Panc1 (cell line): ENCODE measurements around the gene THUMPD1. TPM values are rescaled to one million over a fixed set of nuclear protein-coding genes. Genes with fewer than 3 reads are reported as not detected.

Experiments used
- ATAC-seq: fragments of 200-7000 bp; cut with Tn5 transposase; 2 replicates; pipeline ENCODE4 v1.9.1; 2020; ENCODE audit warnings: mild to moderate bottlenecking, moderate library complexity
- BruUV-seq: library from RNA; stranded (reverse); fragments of 400-500 nt; replicated peaks from 2 replicates; lab custom pipeline; 2021; lab: Mats Ljungman, UMichigan
- CTCF ChIA-PET: fragments of 300-600 bp; sonication (Branson Sonifier 250); formaldehyde crosslinking; loops from one replicate; lab custom pipeline; 2022; ENCODE audit warnings: antibody characterized with exemption; lab: Charles Lee
- POLR2A ChIA-PET: fragments of 300-600 bp; sonication (Branson Sonifier 250); formaldehyde crosslinking; loops from one replicate; lab custom pipeline; 2022; ENCODE audit warnings: antibody characterized with exemption; lab: Charles Lee
- DNase-seq: peaks from one replicate; pipeline ENCODE4 v3.0.0-alpha.2; 2010; ENCODE audit warnings: low read depth, low spot score
- H3K27ac ChIP-seq: 2 replicates; pipeline ENCODE4 v1.5.1; 2011; ENCODE audit warnings: mild to moderate bottlenecking, low read length, inconsistent platforms
- H3K27me3 ChIP-seq: fragments of 200-500 bp; sonication (Bioruptor generic); 2 replicates; pipeline ENCODE4 v1.6.0; 2014; ENCODE audit warnings: low read length, inconsistent platforms; ENCODE audit not compliant: control insufficient read depth, insufficient read depth
- H3K36me3 ChIP-seq: fragments of 200-500 bp; sonication (Bioruptor generic); 2 replicates; pipeline ENCODE4 v1.5.1; 2014; ENCODE audit warnings: inconsistent platforms, mild to moderate bottlenecking, low read length, moderate library complexity; ENCODE audit not compliant: control insufficient read depth, insufficient read depth
- H3K4me1 ChIP-seq: 2 replicates; pipeline ENCODE4 v1.5.1; 2011; ENCODE audit warnings: inconsistent platforms, mild to moderate bottlenecking, low read length, moderate library complexity; ENCODE audit not compliant: control insufficient read depth, insufficient read depth
- H3K4me3 ChIP-seq, 2 experiments: 2 replicates each; pipeline ENCODE4 v1.5.1; 2011 to 2012; ENCODE audit warnings: low read depth in 2 of 2, low read length in 2 of 2, mild to moderate bottlenecking in 2 of 2, inconsistent platforms in 1 of 2, moderate library complexity in 1 of 2
- H3K9me3 ChIP-seq: fragments of 200-500 bp; sonication (Bioruptor generic); 2 replicates; pipeline ENCODE4 v1.5.1; 2014; ENCODE audit warnings: low read depth, mild to moderate bottlenecking, inconsistent platforms, low read length, moderate library complexity; ENCODE audit not compliant: control insufficient read depth, insufficient read depth
- POLR2AphosphoS5 ChIP-seq: IDR thresholded peaks from 2 replicates; pipeline ENCODE4 v1.6.1; 2012; ENCODE audit warnings: mild to moderate bottlenecking, low read depth, low read length, moderate library complexity
- REST ChIP-seq, 2 experiments: IDR thresholded peaks; 2 replicates each; pipeline ENCODE4 v1.6.1; 2011 to 2012; ENCODE audit warnings: low read depth in 2 of 2, control low read depth in 1 of 2, low read length in 1 of 2, mild to moderate bottlenecking in 1 of 2, moderate library complexity in 1 of 2; ENCODE audit not compliant: insufficient read depth in 1 of 2
- SIN3A ChIP-seq: IDR thresholded peaks from 2 replicates; pipeline ENCODE4 v1.6.1; 2012; ENCODE audit warnings: low read depth, mild to moderate bottlenecking, low read length, moderate library complexity, borderline replicate concordance; ENCODE audit not compliant: insufficient read depth
- TCF7L2 ChIP-seq: IDR thresholded peaks from 2 replicates; pipeline ENCODE4 v1.6.1; 2011; ENCODE audit warnings: mild to moderate bottlenecking, low read depth, low read length, inconsistent platforms
- in situ Hi-C: cut with HindIII; loops from 2 replicates; pipeline ENCODE4 v1.10.0; 2016; ENCODE audit warnings: low sequenced_read_pairs, low pct_unique_long_range_greater_than_20kb
- intact Hi-C: fragments of 100-400 bp; cut with micrococcal nuclease; formaldehyde crosslinking; loops from one replicate; pipeline ENCODE4 v1.10.0; 2022; ENCODE audit not compliant: unreplicated experiment
- total RNA-seq: library from RNA; stranded (reverse); gene quantifications from one replicate; pipeline ENCODE4 v1.2.1, GENCODE V29; 2021; ENCODE audit not compliant: unreplicated experiment
- TF ChIP-seq, protein P1 (sequence below): fragments of 450-650 bp; IDR thresholded peaks from 2 replicates; pipeline ENCODE4 v1.5.1; 2017; ENCODE audit warnings: mild to moderate bottlenecking

The THUMPD1 gene
- total RNA-seq, 1 experiment from 2014 or later: 36.2 TPM

- no peak for DNase-seq
- Histone ChIP-seq H3K27me3 (peaks cover 5% of the 10 kb centered on the region; the same call in 1 of the 2 replicates), H3K36me3 (no peaks in the 10 kb centered on the region), H3K4me3 (no peak overlapping the region), H3K27ac (no peak overlapping the region), H3K9me3 (no peaks in the 10 kb centered on the region; the same call in 1 of the 2 replicates), H3K4me1 (no peaks in the 10 kb centered on the region)
- POLR2A ChIA-PET: no interaction called here
- CTCF ChIA-PET: no interaction called here
- intact Hi-C loops: no loop called here
- BruUV-seq: no TSS peak
- in situ Hi-C loops: no loop called here
- no peak for TF ChIP-seq REST (IDR thresholded peaks at IDR 0.05; ENCODE audit: insufficient read depth in 1 of 2, low read depth in 2 of 2, low read length in 1 of 2)
- TF ChIP-seq SIN3A: no peak
- no peak for TF ChIP-seq POLR2AphosphoS5
- TF ChIP-seq, protein P1, sequence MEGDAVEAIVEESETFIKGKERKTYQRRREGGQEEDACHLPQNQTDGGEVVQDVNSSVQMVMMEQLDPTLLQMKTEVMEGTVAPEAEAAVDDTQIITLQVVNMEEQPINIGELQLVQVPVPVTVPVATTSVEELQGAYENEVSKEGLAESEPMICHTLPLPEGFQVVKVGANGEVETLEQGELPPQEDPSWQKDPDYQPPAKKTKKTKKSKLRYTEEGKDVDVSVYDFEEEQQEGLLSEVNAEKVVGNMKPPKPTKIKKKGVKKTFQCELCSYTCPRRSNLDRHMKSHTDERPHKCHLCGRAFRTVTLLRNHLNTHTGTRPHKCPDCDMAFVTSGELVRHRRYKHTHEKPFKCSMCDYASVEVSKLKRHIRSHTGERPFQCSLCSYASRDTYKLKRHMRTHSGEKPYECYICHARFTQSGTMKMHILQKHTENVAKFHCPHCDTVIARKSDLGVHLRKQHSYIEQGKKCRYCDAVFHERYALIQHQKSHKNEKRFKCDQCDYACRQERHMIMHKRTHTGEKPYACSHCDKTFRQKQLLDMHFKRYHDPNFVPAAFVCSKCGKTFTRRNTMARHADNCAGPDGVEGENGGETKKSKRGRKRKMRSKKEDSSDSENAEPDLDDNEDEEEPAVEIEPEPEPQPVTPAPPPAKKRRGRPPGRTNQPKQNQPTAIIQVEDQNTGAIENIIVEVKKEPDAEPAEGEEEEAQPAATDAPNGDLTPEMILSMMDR: no peak
- TF ChIP-seq TCF7L2: no peak
- no peak for ATAC-seq
Measured at GRCh38 chr16:20761175-20761574, 19.6 kb upstream of the THUMPD1 start.

GRCh38 chr16:20760346-20760745 lies 18.7 kb upstream of the THUMPD1 start:
- in situ Hi-C loops: no loop called here
- no TSS peak for BruUV-seq

More at GRCh38 chr16:20760346-20760745, 18.7 kb upstream of the THUMPD1 start:
- H3K36me3 ChIP-seq: no peaks in the 10 kb centered on the region
- CTCF ChIA-PET: no interaction called here
- H3K9me3 ChIP-seq: no peaks in the 10 kb centered on the region; the same call in 1 of the 2 replicates
- POLR2A ChIA-PET: no interaction called here
- H3K4me3 ChIP-seq: no peak overlapping the region
- no peak overlapping the region for H3K27ac ChIP-seq
- peaks cover 4% of the 10 kb centered on the region; the same call in 1 of the 2 replicates for H3K27me3 ChIP-seq
- DNase-seq: no peak
- TF ChIP-seq, protein P1: no peak
- TF ChIP-seq SIN3A: no peak
- no peak for TF ChIP-seq TCF7L2
- TF ChIP-seq POLR2AphosphoS5: no peak
- TF ChIP-seq REST (IDR thresholded peaks at IDR 0.05; ENCODE audit: insufficient read depth in 1 of 2, low read depth in 2 of 2, low read length in 1 of 2): no peak
- intact Hi-C loops: no loop called here
- ATAC-seq: no peak
- H3K4me1 ChIP-seq: no peaks in the 10 kb centered on the region
